ENCODE results near the gene NCF2. TPM values are rescaled to one million over a fixed set of nuclear protein-coding genes. Genes with fewer than 3 reads are reported as not detected.
A peak's percentile ranks its signal among the peaks of the same experiment; 100 is the strongest.
"Not testable (repeated sequence)": the region's sequence is repeated elsewhere in the genome, so short reads cannot be mapped to it uniquely, and the experiment has no call there.

NCF2 gene
- total RNA-seq, 1 donor from 2014 or later, result 144 TPM

- no peak overlapping the region for H3K27ac ChIP-seq
- H3K36me3 ChIP-seq, result peaks cover 7% of the 10 kb centered on the region
- H3K9me3 ChIP-seq, result no peaks in the 10 kb centered on the region
- intact Hi-C loops (cut with DNase I), result no loop called here
- DNase-seq, result no peak
- ATAC-seq, result no peak
- H3K4me1 ChIP-seq, result peaks cover 14% of the 10 kb centered on the region
- no peak for TF ChIP-seq CTCF (IDR thresholded peaks at IDR 0.05)
- H3K4me3 ChIP-seq, result no peak overlapping the region
- no peaks in the 10 kb centered on the region for H3K27me3 ChIP-seq
Measured at GRCh38 chr1:183619781-183620180, 29.5 kb upstream of the NCF2 start.

GRCh38 chr1:183618202-183618601, 27.9 kb upstream of the NCF2 start:
- H3K27me3 ChIP-seq; DNase-seq; H3K4me3 ChIP-seq; H3K27ac ChIP-seq; intact Hi-C loops (cut with DNase I); H3K9me3 ChIP-seq; ATAC-seq; H3K36me3 ChIP-seq: not testable (repeated sequence)
- peaks cover 14% of the 10 kb centered on the region for H3K4me1 ChIP-seq

GRCh38 chr1:183612975-183613374, 22.7 kb upstream of the NCF2 start:
- intact Hi-C loops (cut with DNase I), result not testable (repeated sequence)

GRCh38 chr1:183612407-183612806, 22.1 kb upstream of the NCF2 start:
- intact Hi-C loops (cut with DNase I), result no loop called here

More at GRCh38 chr1:183612975-183613374, 22.7 kb upstream of the NCF2 start:
- not testable (repeated sequence) for H3K36me3 ChIP-seq, H3K9me3 ChIP-seq, ATAC-seq, DNase-seq, H3K27ac ChIP-seq, H3K4me3 ChIP-seq, H3K27me3 ChIP-seq
- H3K4me1 ChIP-seq, result peaks cover 25% of the 10 kb centered on the region

GRCh38 chr1:183611021-183611420, 20.8 kb upstream of the NCF2 start:
- intact Hi-C loops (cut with DNase I), result no loop called here
- DNase-seq (no peak), ATAC-seq (no peak)
- Histone ChIP-seq H3K36me3 (no peaks in the 10 kb centered on the region), H3K27me3 (no peaks in the 10 kb centered on the region), H3K27ac (no peak overlapping the region), H3K9me3 (no peaks in the 10 kb centered on the region), H3K4me3 (no peak overlapping the region), H3K4me1 (peaks cover 29% of the 10 kb centered on the region)
- no peak for TF ChIP-seq CTCF (IDR thresholded peaks at IDR 0.05)

More at GRCh38 chr1:183612407-183612806, 22.1 kb upstream of the NCF2 start:
- Histone ChIP-seq H3K4me3 (no peak overlapping the region), H3K9me3 (no peaks in the 10 kb centered on the region), H3K4me1 (peaks cover 25% of the 10 kb centered on the region), H3K27me3 (no peaks in the 10 kb centered on the region), H3K36me3 (no peaks in the 10 kb centered on the region), H3K27ac (no peak overlapping the region)
- ATAC-seq (no peak), DNase-seq (no peak)
- no peak for TF ChIP-seq CTCF (IDR thresholded peaks at IDR 0.05)

GRCh38 chr1:183609759-183610452, 19.6 kb upstream of the NCF2 start:
- H3K27me3 ChIP-seq, result no peaks in the 10 kb centered on the region
- H3K4me1 ChIP-seq, result peaks cover 29% of the 10 kb centered on the region
- H3K36me3 ChIP-seq, result no peaks in the 10 kb centered on the region
- no peak overlapping the region for H3K4me3 ChIP-seq
- ATAC-seq, result peak; percentile 62
- intact Hi-C loops (cut with DNase I), result no loop called here
- no peak for TF ChIP-seq CTCF (IDR thresholded peaks at IDR 0.05)
- DNase-seq, result no peak
- H3K27ac ChIP-seq, result peak overlapping the region; percentile 59
- no peaks in the 10 kb centered on the region for H3K9me3 ChIP-seq

Data from upper lobe of right lung (tissue), 1 donor.